Right kidney (tissue), 1 donor: Measurements from ENCODE around the gene SDHA.
"Not testable (repeated sequence)": the region's sequence is repeated elsewhere in the genome, so short reads cannot be mapped to it uniquely, and the experiment has no call there.

Experiments
- DNase-seq: peaks from one replicate; pipeline ENCODE4 v3.0.0-alpha.2; 2016

SDHA gene

DNA sequence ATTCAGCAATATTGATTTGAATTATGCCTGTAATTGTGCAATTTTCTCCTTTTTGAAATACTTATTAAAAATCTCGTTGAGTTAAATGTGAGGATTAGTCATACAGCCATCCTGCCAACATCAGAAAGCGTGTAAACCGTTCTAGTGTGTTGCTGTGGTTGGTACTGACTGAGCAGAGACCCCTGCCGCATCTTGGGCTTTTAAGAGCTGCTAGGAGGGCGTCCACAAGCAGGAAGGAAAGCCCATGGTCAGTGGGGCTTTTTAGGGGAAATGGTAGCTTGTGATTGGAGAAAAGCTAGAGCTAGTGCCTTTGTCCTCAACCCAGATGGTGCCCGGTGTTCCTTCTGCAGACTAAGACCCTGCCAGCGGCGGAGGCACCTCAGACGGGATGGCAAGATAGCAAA lies 1.3 kb downstream of the SDHA start:
- DNase-seq = no peak

DNA sequence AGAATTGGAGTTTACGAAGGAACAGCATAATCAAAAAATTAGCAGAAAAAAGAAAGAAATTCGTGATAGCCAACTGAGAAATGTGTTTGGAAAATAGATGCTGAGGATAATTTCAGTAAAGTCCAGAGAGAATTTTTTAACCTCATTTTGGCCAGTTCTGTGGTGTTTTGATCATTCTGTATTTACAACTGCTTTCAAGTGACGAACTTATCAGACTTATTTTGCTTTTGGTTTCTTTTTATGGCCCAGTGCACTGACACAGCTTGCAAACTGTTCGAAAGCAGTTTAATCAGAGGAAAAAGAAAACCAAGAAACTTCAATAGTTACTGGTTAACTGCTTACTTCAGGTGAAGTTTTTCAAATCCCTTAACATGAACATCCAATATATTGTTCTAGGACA lies 1.9 kb downstream of the SDHA start:
- no peak for DNase-seq

DNA sequence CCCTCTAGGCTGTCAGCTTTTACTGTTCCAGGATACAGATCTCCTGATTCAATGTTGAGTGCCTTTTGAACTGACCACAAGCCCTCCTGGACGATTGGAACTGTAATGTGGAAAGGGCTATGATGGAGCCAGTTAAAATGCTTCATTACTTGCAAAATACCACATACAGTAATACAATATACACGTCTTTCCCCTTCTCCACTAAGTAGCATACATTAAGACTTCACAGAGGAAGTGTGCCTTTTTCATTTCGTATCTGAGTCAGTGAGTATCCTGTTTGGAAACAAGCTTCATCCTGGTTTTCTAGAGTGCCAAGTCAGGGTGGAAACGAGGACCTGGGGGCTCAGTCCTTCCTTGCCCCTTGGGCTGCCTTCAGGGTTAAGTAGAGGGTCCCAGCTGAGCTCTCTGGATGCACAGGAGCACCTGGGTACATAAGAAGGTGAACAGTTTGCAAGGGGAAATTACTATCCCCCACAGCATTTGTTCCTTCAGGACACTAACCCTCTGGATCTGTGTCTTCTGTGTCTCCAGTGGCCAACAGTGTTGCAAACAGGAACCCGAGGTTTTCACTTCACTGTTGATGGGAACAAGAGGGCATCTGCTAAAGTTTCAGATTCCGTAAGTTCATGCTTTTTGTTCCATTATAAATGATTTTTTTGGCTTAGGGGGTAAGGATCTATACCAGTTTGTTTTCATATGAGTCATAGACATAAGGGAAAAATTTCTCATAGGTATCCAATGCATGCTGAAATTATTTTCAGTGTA lies 5.0 kb downstream of the SDHA start:
- not testable (repeated sequence) for DNase-seq

GRCh38 chr5:223791-224190 lies 5.7 kb downstream of the SDHA start:
- DNase-seq = no peak

- DNase-seq = no peak
Observed at GRCh38 chr5:225334-225733, 7.2 kb downstream of the SDHA start.

- not testable (repeated sequence) for DNase-seq
Observed at GRCh38 chr5:227375-227774, 9.3 kb downstream of the SDHA start.

GRCh38 chr5:228886-229285 lies 10.8 kb downstream of the SDHA start:
- no peak for DNase-seq

- no peak for DNase-seq
Observed at GRCh38 chr5:230711-231110, 12.6 kb downstream of the SDHA start.

- no peak for DNase-seq
Observed at GRCh38 chr5:231661-232060, 13.5 kb downstream of the SDHA start.

GRCh38 chr5:233426-233825 lies 15.3 kb downstream of the SDHA start:
- not testable (repeated sequence) for DNase-seq

- DNase-seq = no peak
Observed at GRCh38 chr5:234450-234849, 16.3 kb downstream of the SDHA start.

- DNase-seq = not testable (repeated sequence)
Observed at GRCh38 chr5:235527-235926, 17.4 kb downstream of the SDHA start.

- DNase-seq = not testable (repeated sequence)
Observed at GRCh38 chr5:237931-238330, 19.8 kb downstream of the SDHA start.

- DNase-seq = not testable (repeated sequence)
Observed at GRCh38 chr5:240550-240949, 22.4 kb downstream of the SDHA start.

DNA sequence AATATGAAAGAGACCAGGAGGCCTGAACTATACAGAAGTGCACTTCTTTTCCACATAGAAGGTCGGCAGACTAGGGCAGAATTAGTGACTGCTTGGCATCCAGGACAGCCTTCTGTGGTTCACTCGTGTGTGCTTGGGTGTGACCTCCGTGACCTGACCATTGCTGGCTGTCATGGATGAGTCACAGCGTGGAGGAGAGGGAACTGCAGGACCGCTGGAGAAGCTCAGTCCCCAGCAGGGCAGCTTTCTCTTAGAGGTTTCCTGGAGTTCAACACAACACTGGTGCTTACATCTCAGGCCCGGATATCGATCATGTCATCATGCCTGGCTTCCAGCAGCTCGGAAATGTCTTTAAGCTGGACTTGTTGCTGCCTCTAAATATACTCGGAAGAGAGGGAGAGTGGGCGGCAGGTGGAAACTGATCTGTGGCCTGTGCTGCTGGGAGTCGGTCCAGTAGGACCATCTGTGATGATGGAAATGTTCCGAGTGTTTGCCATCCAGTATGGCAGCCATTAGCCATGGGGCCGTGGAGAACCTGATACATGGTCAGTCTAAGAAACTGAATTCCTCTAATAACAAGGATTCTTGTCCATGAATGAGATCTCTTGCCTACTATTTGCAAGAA lies 23.0 kb downstream of the SDHA start:
- DNase-seq = not testable (repeated sequence)

- DNase-seq = not testable (repeated sequence)
Observed at GRCh38 chr5:243683-244367, 25.7 kb downstream of the SDHA start.

- DNase-seq = not testable (repeated sequence)
Observed at GRCh38 chr5:245717-246116, 27.6 kb downstream of the SDHA start.

DNA sequence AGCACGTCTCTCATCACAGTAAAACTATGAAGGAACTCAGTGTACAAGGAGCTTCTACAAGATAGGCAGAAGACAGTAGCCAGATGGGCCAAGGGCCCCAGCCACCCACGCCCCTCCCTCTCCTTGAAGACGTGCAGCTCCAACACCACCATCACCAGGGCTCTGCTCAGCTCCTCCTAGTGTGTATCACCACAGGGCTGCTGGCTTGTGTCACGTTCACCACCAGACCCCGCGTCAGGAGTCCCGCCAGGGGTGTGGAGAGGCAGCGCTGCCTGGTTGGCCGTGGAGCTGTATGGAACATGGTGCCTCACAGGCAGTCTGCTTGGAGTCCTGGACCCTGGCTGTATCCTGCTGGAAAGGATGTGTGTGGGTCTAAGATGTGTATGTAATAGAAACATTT lies 32.3 kb downstream of the SDHA start:
- not testable (repeated sequence) for DNase-seq

DNA sequence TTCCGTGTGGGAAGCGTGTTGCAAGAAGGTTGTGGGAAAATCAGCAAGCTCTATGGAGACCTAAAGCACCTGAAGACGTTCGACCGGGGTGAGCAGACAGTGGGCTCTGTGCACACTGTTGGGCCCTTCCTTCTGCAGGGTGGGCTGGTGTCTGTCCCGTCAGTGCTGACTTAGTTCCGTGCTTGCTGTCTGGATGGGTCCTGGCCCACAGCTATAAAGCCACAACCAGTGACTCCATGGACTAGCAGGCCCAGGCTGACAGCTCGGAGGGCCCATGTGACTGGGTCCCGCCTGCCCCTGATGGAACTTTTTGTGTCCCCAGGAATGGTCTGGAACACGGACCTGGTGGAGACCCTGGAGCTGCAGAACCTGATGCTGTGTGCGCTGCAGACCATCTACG lies 32.9 kb downstream of the SDHA start:
- DNase-seq = not testable (repeated sequence)

DNA sequence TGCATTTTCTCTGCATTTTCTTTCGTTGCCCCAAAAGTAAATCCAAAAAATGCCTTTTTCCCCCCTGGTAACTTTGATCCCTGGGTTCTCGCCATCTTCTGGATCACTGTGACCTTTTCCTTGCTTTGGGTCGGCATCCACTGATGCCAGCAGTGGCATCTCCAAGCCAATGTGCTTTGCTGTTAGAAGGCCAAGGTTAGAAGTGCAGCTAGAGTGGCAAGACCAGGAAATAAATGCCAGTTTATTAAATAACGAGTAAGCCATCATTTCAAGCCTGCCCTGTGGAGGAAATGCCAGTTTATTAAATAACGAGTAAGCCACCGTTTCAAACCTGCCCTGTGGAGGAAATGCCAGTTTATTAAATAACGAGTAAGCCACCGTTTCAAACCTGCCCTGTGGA lies 33.4 kb downstream of the SDHA start:
- not testable (repeated sequence) for DNase-seq

DNA sequence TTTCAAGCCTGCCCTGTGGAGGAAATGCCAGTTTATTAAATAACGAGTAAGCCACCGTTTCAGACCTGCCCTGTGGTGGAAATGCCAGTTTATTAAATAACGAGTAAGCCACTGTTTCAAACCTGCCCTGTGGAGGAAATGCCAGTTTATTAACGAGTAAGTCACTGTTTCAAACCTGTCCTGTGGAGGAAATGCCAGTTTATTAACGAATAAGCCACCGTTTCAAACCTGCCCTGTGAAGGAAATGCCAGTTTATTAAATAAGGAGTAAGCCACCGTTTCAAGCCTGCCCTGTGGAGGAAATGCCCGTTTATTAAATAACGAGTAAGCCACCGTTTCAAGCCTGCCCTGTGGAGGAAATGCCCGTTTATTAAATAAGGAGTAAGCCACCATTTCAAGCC lies 33.9 kb downstream of the SDHA start:
- DNase-seq = not testable (repeated sequence)

DNA sequence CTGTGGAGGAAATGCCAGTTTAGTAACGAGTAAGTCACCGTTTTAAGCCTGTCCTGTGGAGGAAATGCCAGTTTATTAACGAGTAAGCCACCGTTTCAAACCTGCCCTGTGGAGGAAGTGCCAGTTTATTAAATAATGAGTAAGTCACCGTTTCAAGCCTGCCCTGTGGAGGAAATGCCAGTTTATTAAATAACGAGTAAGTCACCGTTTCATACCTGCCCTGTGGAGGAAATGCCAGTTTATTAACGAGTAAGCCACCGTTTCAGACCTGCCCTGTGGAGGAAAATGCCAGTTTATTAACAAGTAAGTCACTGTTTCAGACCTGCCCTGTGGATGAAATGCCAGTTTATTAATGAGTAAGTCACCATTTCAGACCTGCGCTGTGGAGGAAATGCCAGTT lies 34.4 kb downstream of the SDHA start:
- no peak for DNase-seq

GRCh38 chr5:254322-254721 lies 36.2 kb downstream of the SDHA start:
- not testable (repeated sequence) for DNase-seq
